ENCODE measurements around the gene ZNF157.

GRCh38 chrX:47380268-47380667, 9.9 kb downstream of the ZNF157 start:
- TF ChIP-seq EZH2 (IDR thresholded peaks at IDR 0.05; ENCODE audit: insufficient read depth, poor library complexity, severe bottlenecking), result no peak
- no peak for TF ChIP-seq EZH2phosphoT487 (IDR thresholded peaks at IDR 0.05; ENCODE audit: insufficient read depth, low read depth)

Data from GM23248 (cell line).